ENCODE data around the gene CCNDBP1. TPM values are rescaled to one million over a fixed set of nuclear protein-coding genes. Genes with fewer than 3 reads are reported as not detected.
A peak's percentile ranks its signal among the peaks of the same experiment; 100 is the strongest.
"Not testable (repeated sequence)": the region's sequence is repeated elsewhere in the genome, so short reads cannot be mapped to it uniquely, and the experiment has no call there.

Gene CCNDBP1
- total RNA-seq, 8 experiments from 2014 or later: 21.2 to 62.7 (median 33.3) TPM

DNA sequence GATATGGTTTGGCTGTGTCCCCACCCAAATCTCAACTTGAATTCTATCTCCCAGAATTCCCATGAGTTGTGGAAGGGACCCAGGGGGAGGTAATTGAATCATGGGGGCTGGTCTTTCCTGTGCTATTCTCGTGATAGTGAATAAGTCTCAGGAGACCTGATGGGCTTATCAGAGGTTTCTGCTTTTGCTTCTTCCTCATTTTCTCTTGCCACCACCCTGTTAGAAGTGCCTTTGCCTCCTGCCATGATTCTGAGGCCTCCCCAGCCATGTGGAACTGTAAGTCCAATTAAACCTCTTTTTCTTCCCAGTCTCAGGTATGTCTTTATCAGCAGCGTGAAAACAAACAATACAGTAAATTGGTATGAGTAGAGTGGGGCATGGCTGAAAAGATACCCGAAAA, 12.6 kb downstream of the CCNDBP1 start:
- not testable (repeated sequence) for ATAC-seq (replicated peaks in 6 of 8); H3K27ac ChIP-seq; H3K4me1 ChIP-seq (replicated peaks in 1 of 2); H3K4me3 ChIP-seq
- 50 to 100% (median 94%) methylated on average over 1 to 3 of the region's 3 CpGs; no CpG with 5 or more reads in 4 of the 10 experiments for WGBS, 10 experiments
- in situ Hi-C loops (cut with MboI; ENCODE audit: low pct_unique_long_range_greater_than_20kb in 2 of 9, low sequenced_read_pairs in 9 of 9, unreplicated experiment in 9 of 9): loop anchor here in 2 of 9 experiments (25.0 kb wide), 1 partner anchor 90 kb away; no protein-coding TSS in a partner anchor

DNA sequence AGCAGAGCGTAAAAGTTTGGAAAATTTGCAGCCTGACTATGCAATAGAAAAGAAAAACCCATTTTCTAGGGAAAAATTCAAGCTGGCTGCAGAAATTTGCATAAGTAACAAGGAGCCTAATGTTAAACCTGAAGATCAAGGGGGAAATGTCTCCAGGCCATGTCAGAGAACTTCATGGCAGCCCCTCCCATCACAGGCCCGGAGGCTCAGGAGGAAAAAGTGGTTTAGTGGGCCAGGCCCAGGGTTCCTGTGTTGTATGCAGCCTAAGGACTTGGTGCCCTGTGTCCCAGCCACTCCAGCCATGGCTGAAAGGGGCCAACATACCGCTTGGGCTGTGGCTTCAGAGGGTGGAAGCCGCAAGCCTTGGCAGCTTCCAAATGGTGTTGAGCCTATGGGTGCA, 13.4 kb downstream of the CCNDBP1 start:
- ATAC-seq (replicated peaks in 6 of 8); H3K27ac ChIP-seq; H3K4me3 ChIP-seq; H3K4me1 ChIP-seq (replicated peaks in 1 of 2): not testable (repeated sequence)
- in situ Hi-C loops (cut with MboI; ENCODE audit: low pct_unique_long_range_greater_than_20kb in 2 of 9, low sequenced_read_pairs in 9 of 9, unreplicated experiment in 9 of 9): loop anchor here in 2 of 9 experiments (25.0 kb wide), 1 partner anchor 89 kb away; no protein-coding TSS in a partner anchor
- 80 to 100% (median 100%) methylated on average over 1 to 4 of the region's 4 CpGs; no CpG with 5 or more reads in 3 of the 10 experiments for WGBS, 10 experiments

DNA sequence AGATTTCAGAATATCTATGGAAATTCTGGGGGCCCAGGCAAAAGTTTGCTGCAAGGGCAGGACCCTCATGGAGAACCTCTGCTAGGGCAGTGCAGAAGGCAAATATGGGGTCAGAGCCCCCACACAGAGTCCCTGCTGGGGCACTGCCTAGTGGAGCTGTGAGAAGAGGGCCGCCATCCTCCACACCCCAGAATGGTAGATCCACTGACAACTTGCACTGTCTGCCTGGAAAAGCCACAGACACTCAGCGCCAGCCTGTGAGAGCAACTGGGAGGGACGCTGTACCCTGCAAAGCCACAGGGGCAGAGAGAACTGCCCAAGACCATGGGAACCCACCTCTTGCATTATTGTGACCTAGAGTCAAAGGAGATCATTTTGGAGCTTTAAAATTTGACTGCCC, 13.8 kb downstream of the CCNDBP1 start:
- in situ Hi-C loops (cut with MboI; ENCODE audit: low pct_unique_long_range_greater_than_20kb in 2 of 9, low sequenced_read_pairs in 9 of 9, unreplicated experiment in 9 of 9): loop anchor here in 2 of 9 experiments (25.0 kb wide), 1 partner anchor 88 kb away; no protein-coding TSS in a partner anchor
- Histone ChIP-seq H3K27ac (no peak overlapping the region), H3K4me1 (replicated peaks in 1 of 2) (no peaks in the 10 kb centered on the region), H3K4me3 (no peak overlapping the region)
- 100% methylated on average over 1 of the region's 3 CpGs; no CpG with 5 or more reads in 8 of the 10 experiments for WGBS, 10 experiments
- ATAC-seq (replicated peaks in 6 of 8): no peak

DNA sequence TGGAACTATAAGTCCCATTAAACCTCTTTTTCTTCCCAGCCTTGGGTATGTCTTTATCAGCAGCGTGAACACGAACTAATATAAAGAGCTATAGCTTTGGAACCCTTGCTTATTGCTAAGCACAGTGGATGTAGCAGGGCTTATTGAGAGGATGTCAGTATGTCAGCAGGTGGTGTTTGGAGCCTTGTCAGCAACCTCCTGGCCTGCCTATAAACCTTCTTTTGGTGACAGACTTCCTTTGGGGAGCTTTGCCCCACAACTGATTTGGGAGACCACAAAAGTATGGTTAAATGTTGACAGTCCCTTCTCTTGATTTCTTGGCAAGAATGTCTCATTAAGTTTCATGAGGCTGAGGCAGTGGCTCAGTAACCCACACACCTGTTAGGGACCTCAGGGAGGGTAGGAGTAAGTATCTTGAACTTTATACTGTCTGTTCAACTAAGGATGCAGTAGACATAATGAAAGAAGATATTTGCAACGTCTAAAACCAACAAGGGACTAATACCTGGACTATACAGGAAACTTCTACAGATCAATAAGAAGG, 14.8 kb downstream of the CCNDBP1 start:
- in situ Hi-C loops (cut with MboI; ENCODE audit: low pct_unique_long_range_greater_than_20kb in 2 of 9, low sequenced_read_pairs in 9 of 9, unreplicated experiment in 9 of 9): loop anchor here in 2 of 9 experiments (25.0 kb wide), 1 partner anchor 87 kb away; no protein-coding TSS in a partner anchor
- Histone ChIP-seq H3K4me3 (no peak overlapping the region), H3K4me1 (replicated peaks in 1 of 2) (no peaks in the 10 kb centered on the region), H3K27ac (no peak overlapping the region)
- 0 to 94% (median 81%) methylated on average over 1 to 3 of the region's 3 CpGs for WGBS, 10 experiments
- ATAC-seq (replicated peaks in 6 of 8): no peak

DNA sequence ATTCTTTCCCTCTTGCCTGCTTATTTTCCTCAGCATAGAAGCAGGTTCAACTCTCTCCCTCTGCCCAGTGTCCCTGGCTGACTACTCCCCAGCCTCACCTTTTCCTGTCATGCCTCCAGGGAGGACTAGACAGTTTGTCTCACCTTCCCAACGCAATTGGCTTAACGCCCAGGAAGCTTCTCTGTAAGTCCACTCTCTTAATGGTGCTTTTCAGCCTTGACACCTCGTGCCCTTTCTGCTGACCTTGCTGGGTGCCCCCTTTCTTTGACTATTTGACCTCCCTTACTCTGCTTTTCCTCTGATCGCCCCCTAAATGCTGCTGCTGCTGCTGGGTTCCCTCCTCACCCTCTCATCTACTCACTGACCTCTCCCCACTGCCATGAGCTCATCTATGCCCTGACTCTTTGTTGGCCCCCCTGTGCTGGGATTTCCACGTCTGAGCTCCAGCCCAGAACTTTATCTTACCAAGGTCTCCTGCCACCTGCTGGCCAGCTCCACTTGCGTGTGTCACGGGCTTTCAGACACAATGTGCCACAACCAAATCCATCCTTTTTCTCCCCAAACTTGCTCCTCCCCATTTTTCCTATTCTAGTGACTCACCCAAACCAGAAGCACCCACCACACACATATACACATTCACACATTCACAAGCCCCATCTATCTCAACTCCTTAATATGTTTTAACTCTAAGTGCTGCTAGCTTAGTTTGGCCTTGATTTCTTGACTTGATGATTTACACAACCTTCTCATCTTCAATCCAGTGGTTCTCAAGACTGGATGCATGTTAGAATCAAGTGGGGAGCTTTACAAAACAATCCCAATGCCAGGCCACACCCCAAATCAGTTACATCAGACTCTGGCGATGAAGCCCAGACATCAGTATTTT, 19.1 kb downstream of the CCNDBP1 start:
- in situ Hi-C loops (cut with MboI; ENCODE audit: low pct_unique_long_range_greater_than_20kb in 2 of 9, low sequenced_read_pairs in 9 of 9, unreplicated experiment in 9 of 9): no loop called here
- ATAC-seq (replicated peaks in 6 of 8): peak; percentile 30 to 90 (median 64)
- 7 to 76% (median 33%) methylated on average over 2 to 6 of the region's 8 CpGs for WGBS, 10 experiments

DNA sequence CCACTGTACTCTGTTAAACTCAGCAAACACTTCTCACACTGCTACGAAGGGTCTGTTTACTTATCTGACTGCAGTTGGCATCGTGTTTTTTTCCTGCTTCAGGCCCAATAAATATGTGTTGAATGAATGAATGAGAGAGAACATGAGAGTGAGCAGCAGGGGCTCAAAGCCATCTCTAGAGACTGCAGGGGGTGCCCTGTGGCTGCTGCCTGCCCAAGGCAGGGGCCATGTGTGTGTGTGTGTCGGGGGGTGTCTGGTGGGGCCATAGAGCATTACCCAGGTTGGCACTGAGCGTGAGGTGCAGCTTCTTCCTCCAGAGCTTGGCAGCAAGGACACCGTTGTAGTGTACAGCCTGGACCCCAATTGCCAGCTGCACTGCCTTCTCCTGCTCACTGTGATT, 20.9 kb downstream of the CCNDBP1 start:
- no peak for ATAC-seq (replicated peaks in 6 of 8)
- Histone ChIP-seq H3K27ac (no peak overlapping the region), H3K4me3 (no peak overlapping the region), H3K4me1 (replicated peaks in 1 of 2) (no peaks in the 10 kb centered on the region)
- WGBS, 10 experiments: 35 to 100% (median 82%) methylated on average over 1 to 5 of the region's 5 CpGs; no CpG with 5 or more reads in 4 of the 10 experiments
- in situ Hi-C loops (cut with MboI; ENCODE audit: low pct_unique_long_range_greater_than_20kb in 2 of 9, low sequenced_read_pairs in 9 of 9, unreplicated experiment in 9 of 9): no loop called here

More for the DNA sequence above, 19.1 kb downstream of the CCNDBP1 start:
- Histone ChIP-seq H3K4me3 (no peak overlapping the region), H3K27ac (no peak overlapping the region), H3K4me1 (replicated peaks in 1 of 2) (no peaks in the 10 kb centered on the region)

DNA sequence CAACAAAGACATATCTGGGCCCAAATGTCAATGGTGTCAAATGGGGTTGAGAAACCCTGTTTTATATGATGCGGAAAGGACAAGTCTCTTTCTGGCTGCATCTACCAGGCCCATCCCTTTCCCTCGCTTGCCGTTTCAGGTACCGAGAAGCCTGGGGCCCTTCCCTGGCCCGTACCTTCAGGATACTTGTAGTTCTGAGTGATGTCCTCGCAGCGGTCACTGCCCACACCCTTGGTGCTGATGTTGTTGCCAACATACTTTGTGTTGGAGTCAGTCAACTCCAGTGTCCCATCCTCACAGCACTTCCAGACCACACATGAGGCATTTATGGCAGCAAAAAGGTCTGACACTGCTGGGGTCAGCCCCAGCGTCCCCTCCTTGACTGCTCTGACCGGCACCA, 21.8 kb downstream of the CCNDBP1 start:
- 70 to 92% (median 73%) methylated on average over 2 to 7 of the region's 9 CpGs; no CpG with 5 or more reads in 3 of the 10 experiments for WGBS, 10 experiments
- Histone ChIP-seq H3K4me1 (replicated peaks in 1 of 2) (no peaks in the 10 kb centered on the region), H3K27ac (no peak overlapping the region), H3K4me3 (no peak overlapping the region)
- in situ Hi-C loops (cut with MboI; ENCODE audit: low pct_unique_long_range_greater_than_20kb in 2 of 9, low sequenced_read_pairs in 9 of 9, unreplicated experiment in 9 of 9): no loop called here
- no peak for ATAC-seq (replicated peaks in 6 of 8)

DNA sequence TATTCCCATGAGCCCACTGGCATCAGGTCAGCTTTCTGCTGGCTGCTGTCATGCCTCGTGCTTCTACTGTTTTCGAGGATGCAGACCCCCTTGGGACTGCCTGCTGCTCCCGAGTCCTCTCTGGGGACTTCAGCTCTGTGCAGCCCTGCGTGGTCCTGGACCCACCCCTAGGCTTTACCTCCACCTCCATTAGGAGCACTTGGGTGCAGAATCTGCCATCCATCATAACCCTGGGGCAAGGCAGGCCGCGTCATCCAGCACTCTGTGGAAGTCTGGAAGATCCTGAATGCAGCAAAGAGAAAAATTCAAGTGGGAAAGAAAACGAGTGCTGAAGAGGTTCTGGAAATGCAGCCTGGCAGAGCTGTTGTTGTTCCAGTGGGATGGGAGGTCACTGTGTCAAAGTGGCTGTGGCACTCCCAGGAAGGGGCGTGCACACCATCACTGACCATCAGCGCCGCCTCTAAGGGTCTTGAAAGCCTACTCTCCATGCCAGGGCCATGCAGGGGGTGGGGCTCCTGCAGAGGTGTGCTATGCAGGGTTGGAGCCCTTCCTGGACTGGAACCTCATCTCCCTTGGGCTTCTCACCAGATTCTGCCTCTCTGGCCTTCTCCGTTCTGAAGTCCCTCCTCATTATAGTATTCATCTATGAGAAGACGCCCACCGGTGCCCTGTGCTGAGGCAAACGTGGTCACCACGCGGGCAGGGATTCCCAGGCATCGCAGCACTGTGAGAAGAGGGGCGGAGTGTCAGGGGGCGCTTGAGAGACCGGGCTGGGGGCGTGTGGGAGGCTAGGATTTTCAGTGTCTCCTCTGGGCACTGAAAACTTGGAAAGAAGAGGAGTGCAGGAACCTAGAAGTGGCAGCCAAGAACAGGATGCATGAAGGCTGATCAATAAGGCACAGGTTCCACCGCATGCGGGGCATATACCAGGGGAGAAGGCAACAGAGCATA, 23.1 kb downstream of the CCNDBP1 start:
- in situ Hi-C loops (cut with MboI; ENCODE audit: low pct_unique_long_range_greater_than_20kb in 2 of 9, low sequenced_read_pairs in 9 of 9, unreplicated experiment in 9 of 9): no loop called here
- H3K4me1 ChIP-seq (replicated peaks in 1 of 2): no peaks in the 10 kb centered on the region
- H3K4me3 ChIP-seq: no peak overlapping the region
- ATAC-seq (replicated peaks in 6 of 8): no peak
- 17 to 76% (median 61%) methylated on average over 2 to 4 of the region's 23 CpGs; no CpG with 5 or more reads in 6 of the 10 experiments for WGBS, 10 experiments
- no peak overlapping the region for H3K27ac ChIP-seq

DNA sequence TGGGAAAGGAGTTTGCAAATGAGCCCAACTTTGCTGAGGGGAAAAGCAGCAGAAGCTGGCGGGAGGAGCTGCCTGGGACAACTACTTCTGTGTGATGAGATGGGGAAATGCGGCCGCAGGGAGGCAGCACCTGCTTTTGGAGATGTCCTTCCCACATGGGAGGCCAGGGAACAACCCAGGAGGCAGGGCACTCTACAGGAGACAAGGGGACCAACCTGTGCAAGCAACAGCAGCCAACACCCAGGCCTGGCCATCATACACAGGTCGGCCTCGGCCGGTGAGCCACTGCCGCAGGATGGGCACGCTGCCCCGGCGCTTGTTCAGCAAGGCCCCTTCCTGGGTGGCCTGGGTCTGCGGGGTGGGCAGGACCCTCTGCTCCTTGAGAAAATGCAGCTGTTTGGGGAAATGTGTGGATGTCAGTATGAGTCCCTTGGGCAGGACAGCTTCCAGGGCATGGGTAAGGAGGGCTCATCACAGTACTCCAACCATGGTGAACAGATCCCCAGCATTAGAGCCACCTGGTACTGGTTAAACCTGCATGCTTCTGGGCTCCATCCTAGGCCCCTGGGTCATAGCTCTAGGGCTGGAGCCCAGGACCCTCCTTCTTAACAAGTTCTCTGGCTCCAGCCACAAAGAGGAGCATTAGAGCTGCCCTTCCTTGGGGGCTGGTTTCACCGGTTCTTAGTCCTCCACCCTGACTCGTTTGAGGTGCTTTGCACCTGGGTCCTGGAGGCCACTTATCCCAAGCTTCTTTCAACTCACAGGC, 24.0 kb downstream of the CCNDBP1 start:
- Histone ChIP-seq H3K4me3 (no peak overlapping the region), H3K4me1 (replicated peaks in 1 of 2) (no peaks in the 10 kb centered on the region), H3K27ac (no peak overlapping the region)
- peak in 3 of 8 experiments; percentile 19 to 66 (median 59) for ATAC-seq (replicated peaks in 6 of 8)
- 30 to 83% (median 75%) methylated on average over 1 to 9 of the region's 13 CpGs; no CpG with 5 or more reads in 5 of the 10 experiments for WGBS, 10 experiments
- in situ Hi-C loops (cut with MboI; ENCODE audit: low pct_unique_long_range_greater_than_20kb in 2 of 9, low sequenced_read_pairs in 9 of 9, unreplicated experiment in 9 of 9): no loop called here

DNA sequence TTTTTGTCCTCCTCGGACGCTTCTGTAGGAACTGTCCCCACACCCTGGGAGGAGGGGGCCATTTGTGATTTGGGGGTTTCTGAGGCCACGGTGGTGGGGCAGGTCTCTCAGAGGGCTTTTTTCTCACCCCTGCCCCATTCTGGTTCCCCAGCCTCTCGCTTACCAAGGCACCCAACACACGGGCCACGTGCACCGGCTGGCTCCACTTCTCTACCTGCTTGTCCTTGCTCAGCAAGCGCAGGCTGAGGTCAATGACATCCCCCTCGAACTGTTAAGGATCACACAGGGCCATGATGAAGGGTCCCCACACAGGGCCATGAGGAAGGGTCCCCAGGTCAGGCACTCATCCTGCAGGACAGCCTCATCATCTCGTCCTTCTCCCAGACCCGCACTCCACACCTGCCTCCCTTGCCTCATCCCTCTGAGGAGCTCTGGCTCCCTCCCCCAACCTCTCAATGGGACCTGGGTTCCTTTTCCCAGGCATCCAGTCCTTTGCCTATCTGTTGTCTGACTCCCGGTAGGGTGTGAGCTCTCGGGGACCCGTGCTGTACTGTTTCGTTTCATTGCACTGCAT, 25.1 kb downstream of the CCNDBP1 start:
- Histone ChIP-seq H3K4me1 (replicated peaks in 1 of 2) (no peaks in the 10 kb centered on the region), H3K27ac (no peak overlapping the region), H3K4me3 (no peak overlapping the region)
- 57 to 100% (median 68%) methylated on average over 1 to 6 of the region's 15 CpGs; no CpG with 5 or more reads in 3 of the 10 experiments for WGBS, 10 experiments
- in situ Hi-C loops (cut with MboI; ENCODE audit: low pct_unique_long_range_greater_than_20kb in 2 of 9, low sequenced_read_pairs in 9 of 9, unreplicated experiment in 9 of 9): no loop called here
- no peak for ATAC-seq (replicated peaks in 6 of 8)

DNA sequence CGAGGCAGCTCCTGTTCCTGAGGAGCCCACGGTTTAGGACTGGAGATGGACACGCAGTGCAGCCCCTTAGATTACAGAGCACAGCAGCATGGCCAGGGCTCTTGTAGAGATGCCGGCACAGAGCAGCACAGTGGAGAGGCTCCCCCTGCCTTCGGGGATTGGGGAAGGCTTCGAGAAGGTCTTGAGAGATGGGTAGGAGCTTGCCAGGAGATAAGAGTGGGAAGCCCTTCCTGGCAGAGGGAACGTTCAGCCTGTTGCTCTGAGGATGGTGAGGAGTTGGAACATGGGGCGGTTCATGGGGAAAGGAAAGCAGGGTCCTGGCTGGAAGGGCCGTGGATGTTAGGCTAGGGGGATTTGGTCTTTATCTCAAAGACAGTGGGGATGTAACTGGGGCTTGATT, 25.6 kb downstream of the CCNDBP1 start:
- no peak for ATAC-seq (replicated peaks in 6 of 8)
- H3K27ac ChIP-seq: no peak overlapping the region
- H3K4me1 ChIP-seq (replicated peaks in 1 of 2): no peaks in the 10 kb centered on the region
- in situ Hi-C loops (cut with MboI; ENCODE audit: low pct_unique_long_range_greater_than_20kb in 2 of 9, low sequenced_read_pairs in 9 of 9, unreplicated experiment in 9 of 9): no loop called here
- H3K4me3 ChIP-seq: no peak overlapping the region
- WGBS, 10 experiments: 0 to 80% (median 64%) methylated on average over 1 to 5 of the region's 9 CpGs; no CpG with 5 or more reads in 4 of the 10 experiments

Measured in motor neuron (in vitro differentiated cells).